Gastrocnemius medialis (tissue), 4 donors: ENCODE data around the gene LINGO1. TPM values are rescaled to one million over a fixed set of nuclear protein-coding genes. Genes with fewer than 3 reads are reported as not detected.

ENCODE experiments used
- ATAC-seq, 2 donors: fragments of 150-250 bp; one replicate each; pipeline ENCODE4 v1.9.1; 2016
- DNase-seq, 2 donors: peaks; one replicate each; pipeline ENCODE4 v3.0.0-alpha.2; 2019
- H3K27ac ChIP-seq, 4 donors: fragments of 200-600 bp; sonication (generic); 1 replicate in 1 of 4; 2 replicates in 3 of 4; pipeline ENCODE4 v1.5.1; 2016 to 2018; ENCODE audit warnings: mild to moderate bottlenecking in 2 of 4, moderate library complexity in 1 of 4
- H3K27me3 ChIP-seq, 3 donors: fragments of 200-600 bp; sonication (generic) in 2 of 3; 1 replicate in 1 of 3; 2 replicates in 2 of 3; pipeline versions ENCODE4 v1.5.1 to v1.6.0; 2016 to 2019; ENCODE audit warnings: mild to moderate bottlenecking in 1 of 3, moderate library complexity in 1 of 3
- H3K36me3 ChIP-seq, 2 donors: fragments of 200-600 bp; sonication (generic) in 1 of 2; one replicate each; pipeline ENCODE4 v1.5.1; 2017 to 2018
- H3K4me1 ChIP-seq, 2 donors: fragments of 200-600 bp; sonication (generic) in 1 of 2; one replicate each; pipeline ENCODE4 v1.5.1; 2016 to 2017; ENCODE audit warnings: mild to moderate bottlenecking in 2 of 2
- H3K4me3 ChIP-seq, 4 donors: fragments of 200-600 bp; sonication (generic) in 3 of 4; 1 replicate in 1 of 4; 2 replicates in 3 of 4; pipeline ENCODE4 v1.5.1; 2016 to 2019; ENCODE audit warnings: mild to moderate bottlenecking in 2 of 4
- H3K9me3 ChIP-seq, 3 donors: fragments of 200-600 bp; sonication (generic) in 2 of 3; 1 replicate in 1 of 3; 2 replicates in 2 of 3; pipeline ENCODE4 v1.5.1; 2016 to 2019
- POLR2A ChIP-seq, 2 donors: fragments of 450-650 bp; IDR thresholded peaks; one replicate each; pipeline ENCODE4 v1.6.1; 2017; ENCODE audit warnings: antibody characterized with exemption in 2 of 2, mild to moderate bottlenecking in 2 of 2, moderate library complexity in 2 of 2
- in situ Hi-C, 4 donors: fragments of 200-750 bp; cut with MboI; loops; one replicate each; pipeline versions ENCODE4 v1.15.0 to v1.8.0; 2017; ENCODE audit warnings: low sequenced_read_pairs in 4 of 4
- intact Hi-C: fragments of 100-400 bp; cut with DNase I; formaldehyde crosslinking; loops from one replicate; pipeline ENCODE4 v1.15.1; 2023; ENCODE audit warnings: low total_unique reads
- total RNA-seq, 4 donors: library from RNA; depleted of rRNA; stranded (reverse); fragments of >200 nt; gene quantifications; one replicate each; pipeline versions ENCODE4 v1.1.0 to v1.2.3, GENCODE V29; 2016
- TF ChIP-seq, protein P1 (sequence below), 5 experiments: fragments of 450-650 bp in 3 of 5; fragments of 200-600 bp in 2 of 5; sonication (generic) in 2 of 5; IDR thresholded peaks in 4 of 5; conservative IDR thresholded peaks in 1 of 5; 1 replicate in 4 of 5; 2 replicates in 1 of 5; pipeline ENCODE4 v1.5.1; 2016 to 2019; ENCODE audit warnings: antibody characterized with exemption in 5 of 5, mild to moderate bottlenecking in 3 of 5, moderate library complexity in 3 of 5

Gene LINGO1
- total RNA-seq, 4 donors from 2014 or later: 0.94 to 12.8 TPM; not detected in 2

DNA sequence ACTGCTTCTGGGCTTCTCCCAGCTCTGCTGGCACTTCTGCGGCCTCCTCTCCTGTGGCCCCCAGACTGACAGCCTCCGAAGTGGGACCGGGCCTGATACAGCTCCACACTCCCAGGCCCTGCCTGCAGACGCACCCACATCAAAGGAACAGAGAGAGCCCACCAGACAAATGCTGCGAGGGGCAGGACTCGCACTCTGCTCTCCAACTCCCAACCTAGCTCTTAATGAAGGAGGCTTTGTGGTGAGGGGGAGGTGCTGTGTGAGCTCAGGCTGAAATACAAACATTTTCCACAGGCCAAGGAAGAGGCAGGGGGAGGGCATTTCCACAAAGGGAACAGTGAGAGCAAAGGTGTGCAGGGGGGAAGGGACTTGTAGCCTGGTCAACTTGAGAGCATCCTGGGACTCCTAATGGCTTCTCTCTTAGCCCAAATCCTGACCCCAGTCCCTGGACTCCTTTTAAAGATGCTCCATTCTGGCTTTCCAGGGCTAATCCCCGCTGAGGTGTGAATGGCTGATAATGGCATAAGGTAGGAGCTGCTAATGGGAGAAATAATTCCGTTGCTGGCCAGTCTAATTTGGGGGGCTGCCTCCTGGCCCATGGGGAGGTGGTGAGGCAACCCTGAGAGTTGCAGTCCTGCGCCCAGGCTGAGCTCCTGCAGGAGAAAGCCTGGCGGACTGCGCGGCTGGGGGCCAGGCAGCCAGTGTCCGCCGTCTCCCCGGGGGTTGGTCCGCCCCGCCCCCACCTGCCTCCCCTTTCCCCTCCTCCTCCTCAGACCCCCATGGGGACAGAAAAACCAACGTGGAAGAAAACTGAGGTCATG, 9.6 kb downstream of the LINGO1 start:
- no peak for DNase-seq

DNA sequence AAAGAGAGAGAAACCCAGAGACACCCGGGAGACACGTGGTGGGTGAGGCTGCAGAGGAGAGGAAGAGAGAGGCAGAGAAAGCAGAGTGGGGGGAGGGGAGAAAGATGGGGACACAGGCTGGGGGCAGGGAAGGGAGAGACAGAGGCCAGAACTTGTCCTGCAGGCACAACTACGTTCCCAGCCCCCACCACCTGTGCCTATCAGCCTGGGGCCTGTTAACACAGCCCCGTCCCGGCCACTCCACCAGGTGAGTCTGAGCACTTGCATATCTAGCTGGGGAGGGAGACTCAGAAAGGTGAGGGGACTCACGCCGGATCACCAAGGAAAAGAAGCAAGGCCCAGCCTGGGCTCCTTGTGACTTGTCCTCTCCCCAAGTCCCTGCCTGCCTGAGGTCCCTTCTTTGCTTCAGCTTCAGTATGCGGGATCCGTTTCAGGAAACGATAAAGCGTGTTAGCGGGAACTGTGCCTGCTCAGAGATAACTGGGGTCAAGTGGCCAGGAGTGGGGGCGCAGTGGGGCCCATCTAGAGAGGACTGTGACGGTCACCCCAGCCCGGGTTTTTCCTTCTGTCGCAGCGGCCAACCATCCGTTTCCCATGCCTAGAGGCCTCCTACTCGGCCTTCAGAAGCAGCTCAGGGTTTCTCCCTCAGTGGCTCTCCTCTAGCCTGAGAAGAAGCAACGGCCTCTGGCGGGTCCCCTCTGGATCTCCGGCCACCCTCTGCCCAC, 10.3 kb downstream of the LINGO1 start:
- H3K27me3 ChIP-seq: no peaks in the 10 kb centered on the region
- no peaks in the 10 kb centered on the region for H3K9me3 ChIP-seq
- DNase-seq (no peak), ATAC-seq (no peak)
- intact Hi-C loops: no loop called here
- in situ Hi-C loops: no loop called here
- H3K4me3 ChIP-seq: no peak overlapping the region
- no peak overlapping the region for H3K27ac ChIP-seq
- TF ChIP-seq POLR2A (IDR thresholded peaks at IDR 0.05): no peak
- TF ChIP-seq, protein P1, sequence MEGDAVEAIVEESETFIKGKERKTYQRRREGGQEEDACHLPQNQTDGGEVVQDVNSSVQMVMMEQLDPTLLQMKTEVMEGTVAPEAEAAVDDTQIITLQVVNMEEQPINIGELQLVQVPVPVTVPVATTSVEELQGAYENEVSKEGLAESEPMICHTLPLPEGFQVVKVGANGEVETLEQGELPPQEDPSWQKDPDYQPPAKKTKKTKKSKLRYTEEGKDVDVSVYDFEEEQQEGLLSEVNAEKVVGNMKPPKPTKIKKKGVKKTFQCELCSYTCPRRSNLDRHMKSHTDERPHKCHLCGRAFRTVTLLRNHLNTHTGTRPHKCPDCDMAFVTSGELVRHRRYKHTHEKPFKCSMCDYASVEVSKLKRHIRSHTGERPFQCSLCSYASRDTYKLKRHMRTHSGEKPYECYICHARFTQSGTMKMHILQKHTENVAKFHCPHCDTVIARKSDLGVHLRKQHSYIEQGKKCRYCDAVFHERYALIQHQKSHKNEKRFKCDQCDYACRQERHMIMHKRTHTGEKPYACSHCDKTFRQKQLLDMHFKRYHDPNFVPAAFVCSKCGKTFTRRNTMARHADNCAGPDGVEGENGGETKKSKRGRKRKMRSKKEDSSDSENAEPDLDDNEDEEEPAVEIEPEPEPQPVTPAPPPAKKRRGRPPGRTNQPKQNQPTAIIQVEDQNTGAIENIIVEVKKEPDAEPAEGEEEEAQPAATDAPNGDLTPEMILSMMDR (IDR thresholded peaks at IDR 0.05 in 4 of 5, conservative IDR thresholded peaks at IDR 0.05 in 1 of 5): no peak
- H3K4me1 ChIP-seq: no peaks in the 10 kb centered on the region
- no peaks in the 10 kb centered on the region for H3K36me3 ChIP-seq

More for the DNA sequence above, 9.6 kb downstream of the LINGO1 start:
- intact Hi-C loops (no loop called here), in situ Hi-C loops (no loop called here)
- TF ChIP-seq POLR2A (IDR thresholded peaks at IDR 0.05): no peak
- TF ChIP-seq, protein P1 (IDR thresholded peaks at IDR 0.05 in 4 of 5, conservative IDR thresholded peaks at IDR 0.05 in 1 of 5): no peak
- Histone ChIP-seq H3K27ac (no peak overlapping the region), H3K27me3 (peaks cover 0 to under 1% (median 0%) of the 10 kb centered on the region in 3 donors), H3K4me1 (no peaks in the 10 kb centered on the region), H3K4me3 (no peak overlapping the region), H3K36me3 (no peaks in the 10 kb centered on the region), H3K9me3 (no peaks in the 10 kb centered on the region)
- no peak for ATAC-seq

DNA sequence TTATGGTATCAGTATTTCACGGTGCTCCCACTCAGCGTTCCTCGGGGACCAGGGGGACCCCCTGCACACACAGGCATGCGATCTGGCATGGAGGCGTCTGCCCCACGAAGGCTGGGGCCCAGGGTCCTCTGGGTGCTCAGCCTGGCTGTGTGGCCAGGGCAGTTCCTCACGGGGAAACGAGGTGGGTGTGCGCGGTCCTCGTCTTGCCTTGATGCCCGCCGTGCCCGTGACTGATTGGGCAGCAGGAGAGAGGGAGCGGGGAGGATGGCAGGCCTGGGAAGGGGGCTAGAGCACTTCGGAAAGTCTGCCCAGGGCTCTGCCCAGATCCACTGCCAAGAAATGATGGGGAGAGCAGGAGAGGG, 10.9 kb downstream of the LINGO1 start:
- ATAC-seq (no peak), DNase-seq (no peak)
- in situ Hi-C loops (no loop called here), intact Hi-C loops (no loop called here)
- no peaks in the 10 kb centered on the region for H3K4me1 ChIP-seq
- TF ChIP-seq POLR2A (IDR thresholded peaks at IDR 0.05): no peak
- TF ChIP-seq, protein P1 (IDR thresholded peaks at IDR 0.05 in 4 of 5, conservative IDR thresholded peaks at IDR 0.05 in 1 of 5): no peak
- no peaks in the 10 kb centered on the region for H3K36me3 ChIP-seq
- H3K27ac ChIP-seq: no peak overlapping the region
- no peak overlapping the region for H3K4me3 ChIP-seq
- H3K9me3 ChIP-seq: no peaks in the 10 kb centered on the region
- H3K27me3 ChIP-seq: no peaks in the 10 kb centered on the region

DNA sequence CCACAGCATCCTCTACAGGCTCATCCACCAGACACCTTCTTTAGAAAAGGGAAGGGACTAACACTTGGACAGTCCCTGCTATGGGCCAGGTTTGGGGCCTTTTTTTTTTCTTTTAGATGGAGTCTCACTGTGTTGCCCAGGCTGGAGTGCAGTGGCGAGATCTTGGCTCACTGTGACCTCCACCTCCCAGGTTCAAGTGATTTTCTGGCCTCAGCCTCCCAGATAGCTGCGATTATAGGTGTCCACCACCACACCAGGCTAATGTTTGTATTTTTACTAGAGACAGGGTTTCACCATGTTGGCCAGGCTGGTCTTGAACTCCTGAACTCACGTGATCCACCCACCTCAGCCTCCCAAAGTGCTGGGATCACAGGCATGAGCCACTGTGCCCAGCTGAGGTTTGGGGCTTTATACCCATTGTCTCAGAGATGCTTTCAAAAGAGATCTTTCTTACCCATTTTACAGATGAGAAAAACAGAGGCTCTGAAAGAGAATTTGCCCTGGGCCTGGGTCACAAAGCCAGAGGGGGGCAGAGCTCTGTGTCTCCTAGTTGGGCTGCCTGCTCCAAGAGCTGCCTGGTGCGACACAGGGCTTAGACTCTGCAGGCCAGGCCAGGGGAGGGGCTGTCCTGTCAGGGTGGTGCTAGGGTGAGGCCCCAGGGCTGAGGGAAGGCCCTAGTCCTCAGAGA, 11.6 kb downstream of the LINGO1 start:
- Histone ChIP-seq H3K27me3 (no peaks in the 10 kb centered on the region), H3K4me3 (no peak overlapping the region), H3K4me1 (no peaks in the 10 kb centered on the region), H3K36me3 (no peaks in the 10 kb centered on the region), H3K9me3 (no peaks in the 10 kb centered on the region), H3K27ac (no peak overlapping the region)
- DNase-seq (no peak), ATAC-seq (no peak)
- in situ Hi-C loops (no loop called here), intact Hi-C loops (no loop called here)
- no peak for TF ChIP-seq POLR2A (IDR thresholded peaks at IDR 0.05)
- TF ChIP-seq, protein P1 (IDR thresholded peaks at IDR 0.05 in 4 of 5, conservative IDR thresholded peaks at IDR 0.05 in 1 of 5): no peak
